AG20443 (cell line): ENCODE measurements around the gene DCDC1.

Source experiments
- DNase-seq: peaks from one replicate; pipeline ENCODE4 v3.0.0; 2012; ENCODE audit warnings: low spot score, mixed read lengths

The DCDC1 gene

GRCh38 chr11:31231601-31232000 lies 137.9 kb downstream of the DCDC1 start:
- DNase-seq = no peak

GRCh38 chr11:31218847-31219246 lies 150.7 kb downstream of the DCDC1 start:
- no peak for DNase-seq

- DNase-seq = no peak
Observed at GRCh38 chr11:31214372-31214771, 155.2 kb downstream of the DCDC1 start.

GRCh38 chr11:31199378-31199777 lies 170.2 kb downstream of the DCDC1 start:
- DNase-seq = no peak

- no peak for DNase-seq
Observed at GRCh38 chr11:31173926-31174680, 195.4 kb downstream of the DCDC1 start.

GRCh38 chr11:31160504-31161422 lies 208.8 kb downstream of the DCDC1 start:
- no peak for DNase-seq

GRCh38 chr11:31150841-31151240 lies 218.7 kb downstream of the DCDC1 start:
- no peak for DNase-seq

- DNase-seq = no peak
Observed at GRCh38 chr11:31150011-31150410, 219.5 kb downstream of the DCDC1 start.

GRCh38 chr11:31141789-31142188 lies 227.8 kb downstream of the DCDC1 start:
- no peak for DNase-seq

- no peak for DNase-seq
Observed at GRCh38 chr11:31139479-31139878, 230.1 kb downstream of the DCDC1 start.

GRCh38 chr11:31132531-31133421 lies 236.8 kb downstream of the DCDC1 start:
- no peak for DNase-seq

GRCh38 chr11:31131760-31132159 lies 237.8 kb downstream of the DCDC1 start:
- no peak for DNase-seq

GRCh38 chr11:31127290-31127689 lies 242.2 kb downstream of the DCDC1 start:
- DNase-seq = no peak

GRCh38 chr11:31120428-31120827 lies 249.1 kb downstream of the DCDC1 start:
- DNase-seq = no peak

GRCh38 chr11:31118566-31118965 lies 251.0 kb downstream of the DCDC1 start:
- no peak for DNase-seq

- no peak for DNase-seq
Observed at GRCh38 chr11:31117038-31117437, 252.5 kb downstream of the DCDC1 start.

- no peak for DNase-seq
Observed at GRCh38 chr11:31114442-31114841, 255.1 kb downstream of the DCDC1 start.

- no peak for DNase-seq
Observed at GRCh38 chr11:31110830-31111229, 258.7 kb downstream of the DCDC1 start.

GRCh38 chr11:31109446-31109845 lies 260.1 kb downstream of the DCDC1 start:
- no peak for DNase-seq

GRCh38 chr11:31107649-31108048 lies 261.9 kb downstream of the DCDC1 start:
- no peak for DNase-seq

- DNase-seq = peak; percentile 35
Observed at GRCh38 chr11:31106968-31107576, 262.5 kb downstream of the DCDC1 start.

- DNase-seq = no peak
Observed at GRCh38 chr11:31106326-31106725, 263.2 kb downstream of the DCDC1 start.
